Left ventricle myocardium superior (tissue), 1 donor: Measurements from ENCODE around the gene OBSCN. TPM values are rescaled to one million over a fixed set of nuclear protein-coding genes. Genes with fewer than 3 reads are reported as not detected.

Experiments
- ATAC-seq: fragments of 200-7000 bp; cut with Tn5 transposase; one replicate; pipeline ENCODE4 v1.9.1; 2020; ENCODE audit warnings: mild to moderate bottlenecking, moderate library complexity
- DNase-seq: peaks from one replicate; pipeline ENCODE4 v3.0.0-alpha.2; 2020
- intact Hi-C: fragments of 100-400 bp; cut with micrococcal nuclease; formaldehyde crosslinking; loops from one replicate; pipeline ENCODE4 v1.11.0; 2022
- total RNA-seq: library from RNA; stranded (reverse); fragmentation: NEBNext Ultra II Directional; extraction: Animal tissue kit (Norgen Biotek cat#: 25700); gene quantifications from one replicate; pipeline ENCODE4 v1.2.1, GENCODE V29; 2021
- donor health status: DM: no; HTN: yes; CAD: no; lungs with severe emphysema.

OBSCN gene
- total RNA-seq, 1 donor from 2014 or later: 316 TPM

DNA sequence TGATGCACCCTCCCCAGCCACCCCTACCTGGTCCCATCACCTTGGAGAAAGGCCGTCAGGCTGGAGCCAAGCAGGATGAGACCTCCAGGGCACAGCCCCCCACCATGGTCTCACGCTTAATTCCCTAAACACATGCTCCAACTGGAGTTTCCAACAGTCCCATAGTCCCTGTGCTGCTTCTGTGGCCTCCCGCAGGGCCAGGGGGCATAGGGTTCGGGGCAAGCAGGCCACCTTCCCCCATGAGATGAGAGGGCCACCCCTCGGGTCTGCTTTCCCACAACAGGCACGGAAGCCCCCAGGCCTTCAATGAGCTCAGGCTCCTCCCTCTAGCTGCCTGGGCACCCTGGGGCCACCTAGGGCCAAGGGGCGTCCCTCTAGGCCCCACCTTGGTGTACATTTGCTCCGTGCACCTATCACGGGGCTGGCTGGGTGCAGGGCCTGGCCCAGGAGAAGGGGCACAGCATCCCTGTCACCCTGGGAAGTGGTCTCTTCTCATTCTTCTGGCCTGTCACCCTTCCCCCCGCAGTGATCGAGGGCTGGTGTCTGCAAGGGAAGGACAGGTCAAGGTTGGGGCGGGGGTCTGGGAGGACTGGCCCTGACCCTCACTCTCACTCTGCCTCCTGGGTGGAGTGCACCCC is 156.3 kb downstream of the OBSCN start:
- intact Hi-C loops: no loop called here
- ATAC-seq (no peak), DNase-seq (peak; percentile 34)

DNA sequence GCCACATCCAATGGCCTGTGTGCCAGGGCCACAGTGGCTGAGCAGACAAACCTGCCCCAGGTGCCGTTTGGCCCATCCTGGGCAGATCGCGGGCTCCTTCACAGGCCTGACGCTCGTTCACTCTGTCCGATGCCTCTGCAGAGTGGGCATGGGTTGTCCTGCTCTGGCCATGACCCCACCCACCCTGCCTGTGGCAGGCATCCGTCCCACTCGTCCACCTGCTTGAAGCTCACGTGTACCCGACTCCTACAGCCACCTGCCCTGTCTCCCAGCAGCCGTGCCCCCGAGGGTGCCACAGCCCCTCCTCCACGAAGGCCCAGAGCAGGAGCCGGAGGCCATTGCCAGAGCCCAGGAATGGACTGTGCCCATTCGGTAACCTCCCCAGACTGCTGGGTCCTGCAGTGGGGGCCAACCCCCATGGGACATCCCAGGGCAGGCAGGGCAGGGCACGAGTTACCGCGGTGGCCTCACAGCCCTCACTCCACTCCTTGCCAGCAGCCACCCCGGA is 156.9 kb downstream of the OBSCN start:
- ATAC-seq (no peak), DNase-seq (peak; percentile 30)
- intact Hi-C loops: no loop called here

DNA sequence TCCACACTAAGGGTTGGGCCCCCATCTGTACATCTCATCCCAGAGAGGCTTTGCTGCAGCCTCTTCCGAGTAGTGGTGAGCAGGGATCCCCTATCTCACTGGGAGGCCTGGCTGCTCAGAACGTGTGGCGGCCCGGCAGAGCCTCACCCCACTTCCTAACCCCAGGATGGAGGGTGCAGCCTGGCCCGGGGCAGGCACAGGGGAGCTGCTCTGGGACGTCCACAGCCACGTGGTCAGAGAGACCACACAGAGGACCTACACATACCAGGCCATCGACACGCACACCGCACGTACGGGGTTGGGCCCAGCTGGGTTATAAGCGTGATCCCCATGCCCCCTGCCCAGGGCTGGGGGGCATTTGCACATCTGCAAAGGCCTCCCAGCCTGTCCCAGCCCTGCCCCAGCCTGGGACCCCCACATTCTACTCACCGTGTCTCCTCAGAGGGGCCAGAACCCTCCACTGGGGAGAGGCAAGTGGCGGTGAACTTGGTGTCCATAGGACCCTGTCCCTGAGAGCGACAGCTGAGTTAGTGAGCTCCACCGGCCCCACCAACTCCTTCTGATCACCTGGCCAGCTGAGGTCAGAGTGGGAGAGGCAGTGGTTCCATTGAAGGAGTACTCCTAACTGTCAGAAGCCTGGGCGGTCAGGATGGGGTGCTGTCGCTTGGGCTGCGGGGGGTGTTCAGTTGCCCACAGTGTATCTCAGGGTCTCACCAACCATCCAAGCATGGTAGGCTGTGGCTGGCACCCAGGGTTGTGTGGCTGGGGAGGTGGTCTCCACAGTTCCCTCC is 157.6 kb downstream of the OBSCN start:
- ATAC-seq: no peak
- intact Hi-C loops: no loop called here
- peak; percentile 30 for DNase-seq

DNA sequence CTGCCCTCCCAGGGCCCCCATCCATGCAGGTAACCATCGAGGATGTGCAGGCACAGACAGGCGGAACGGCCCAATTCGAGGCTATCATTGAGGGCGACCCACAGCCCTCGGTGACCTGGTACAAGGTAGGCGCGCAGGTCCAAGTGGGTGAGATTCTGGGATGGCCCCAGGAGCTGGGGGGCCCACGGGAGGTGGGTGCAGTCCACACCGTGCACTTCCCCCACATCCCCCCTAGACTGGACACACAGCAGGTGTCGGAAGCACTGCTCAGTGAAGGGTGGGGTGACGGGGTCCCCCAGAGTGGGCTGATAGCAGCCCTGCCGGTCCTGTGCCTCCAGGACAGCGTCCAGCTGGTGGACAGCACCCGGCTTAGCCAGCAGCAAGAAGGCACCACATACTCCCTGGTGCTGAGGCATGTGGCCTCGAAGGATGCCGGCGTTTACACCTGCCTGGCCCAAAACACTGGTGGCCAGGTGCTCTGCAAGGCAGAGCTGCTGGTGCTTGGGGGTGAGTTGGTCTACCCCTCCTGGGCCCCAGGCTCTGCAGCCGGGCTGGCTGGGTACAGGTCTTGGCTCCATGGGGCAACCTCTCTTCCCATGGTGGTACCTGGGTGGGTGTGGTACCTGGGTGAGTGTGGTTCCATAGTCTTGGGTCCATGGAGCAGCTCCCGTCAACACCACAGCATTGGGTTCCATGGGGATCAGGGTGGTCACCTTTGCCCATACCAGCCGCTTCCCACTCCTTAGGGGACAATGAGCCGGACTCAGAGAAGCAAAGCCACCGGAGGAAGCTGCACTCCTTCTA is 158.4 kb downstream of the OBSCN start:
- ATAC-seq (no peak), DNase-seq (peak; percentile 28)
- intact Hi-C loops: no loop called here

DNA sequence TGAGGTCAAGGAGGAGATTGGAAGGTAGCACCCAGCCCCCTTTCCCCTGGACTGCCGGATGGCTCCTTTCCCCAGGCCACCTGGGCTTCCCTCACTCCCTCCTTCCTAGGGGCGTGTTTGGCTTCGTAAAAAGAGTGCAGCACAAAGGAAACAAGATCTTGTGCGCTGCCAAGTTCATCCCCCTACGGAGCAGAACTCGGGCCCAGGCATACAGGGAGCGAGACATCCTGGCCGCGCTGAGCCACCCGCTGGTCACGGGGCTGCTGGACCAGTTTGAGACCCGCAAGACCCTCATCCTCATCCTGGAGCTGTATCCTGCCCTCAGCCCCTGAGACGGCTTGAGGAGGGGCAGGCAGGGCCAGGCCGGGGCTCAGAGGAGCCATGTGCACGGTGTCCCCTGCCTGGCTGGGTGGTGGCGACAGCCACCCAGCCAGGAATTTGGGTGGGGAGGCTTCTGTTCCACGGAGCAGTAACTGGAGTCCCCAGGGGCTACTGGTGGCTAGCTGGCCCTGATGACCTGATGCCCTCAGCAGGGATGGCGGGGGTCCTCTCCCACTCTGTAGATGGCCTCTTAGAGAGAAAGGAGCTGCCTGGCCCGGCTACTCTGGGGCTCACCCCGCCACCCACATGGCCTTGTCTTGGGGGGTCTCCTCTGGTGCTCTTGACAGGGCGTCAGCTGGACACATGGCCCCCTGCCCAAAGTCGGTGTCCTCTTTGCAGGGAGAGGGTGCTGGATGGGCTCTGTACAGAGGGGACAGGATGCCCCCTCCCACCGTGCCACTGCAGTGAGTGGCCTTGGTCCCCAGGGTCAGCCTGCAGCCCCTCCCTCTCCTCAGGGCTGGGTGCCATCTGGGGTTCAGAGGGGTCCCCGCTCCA is 159.3 kb downstream of the OBSCN start:
- no peak for ATAC-seq
- DNase-seq: peak; percentile 31
- intact Hi-C loops: no loop called here

DNA sequence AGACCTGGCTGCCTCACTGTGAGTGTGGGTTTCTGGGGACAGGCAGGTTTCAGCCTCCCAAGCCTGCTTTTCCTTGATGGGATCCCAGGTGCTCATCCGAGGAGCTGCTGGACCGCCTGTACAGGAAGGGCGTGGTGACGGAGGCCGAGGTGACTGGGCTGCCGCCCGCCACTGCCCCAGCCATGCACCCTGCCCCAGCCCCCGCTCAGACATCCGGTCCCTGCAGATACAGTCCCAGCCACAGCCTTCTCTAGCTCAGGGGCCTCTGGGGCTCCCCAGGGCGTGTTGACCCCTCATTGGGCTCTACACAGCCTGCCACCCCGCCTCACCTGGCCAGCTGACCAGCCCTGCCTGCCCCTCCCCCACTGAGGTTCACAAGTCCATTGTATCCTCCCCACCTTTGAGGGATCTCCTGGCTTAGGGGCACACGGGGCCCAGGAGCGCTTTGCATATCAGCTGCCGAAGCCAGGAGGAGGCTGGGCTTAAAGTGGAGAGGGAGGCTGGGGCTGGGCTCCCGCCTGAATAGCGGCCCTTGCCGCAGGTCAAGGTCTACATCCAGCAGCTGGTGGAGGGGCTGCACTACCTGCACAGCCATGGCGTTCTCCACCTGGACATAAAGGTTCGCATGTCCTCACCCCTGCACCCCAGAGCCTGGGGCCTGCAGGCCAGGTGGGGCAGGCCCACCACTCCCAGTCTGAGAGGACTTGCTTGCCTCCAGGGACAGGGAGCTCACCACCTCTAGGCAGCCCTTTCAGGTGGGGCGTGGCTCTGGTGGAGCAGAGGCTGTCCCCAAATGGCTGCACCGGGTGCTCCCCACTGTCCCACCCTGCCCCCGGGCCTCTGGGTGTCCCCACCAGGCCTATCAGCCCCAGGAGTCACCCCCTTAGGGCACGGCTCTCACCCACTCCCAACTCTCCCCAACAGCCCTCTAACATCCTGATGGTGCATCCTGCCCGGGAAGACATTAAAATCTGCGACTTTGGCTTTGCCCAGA is 160.3 kb downstream of the OBSCN start:
- DNase-seq (peak; percentile 63), ATAC-seq (peak; percentile 14)
- intact Hi-C loops: no loop called here

DNA sequence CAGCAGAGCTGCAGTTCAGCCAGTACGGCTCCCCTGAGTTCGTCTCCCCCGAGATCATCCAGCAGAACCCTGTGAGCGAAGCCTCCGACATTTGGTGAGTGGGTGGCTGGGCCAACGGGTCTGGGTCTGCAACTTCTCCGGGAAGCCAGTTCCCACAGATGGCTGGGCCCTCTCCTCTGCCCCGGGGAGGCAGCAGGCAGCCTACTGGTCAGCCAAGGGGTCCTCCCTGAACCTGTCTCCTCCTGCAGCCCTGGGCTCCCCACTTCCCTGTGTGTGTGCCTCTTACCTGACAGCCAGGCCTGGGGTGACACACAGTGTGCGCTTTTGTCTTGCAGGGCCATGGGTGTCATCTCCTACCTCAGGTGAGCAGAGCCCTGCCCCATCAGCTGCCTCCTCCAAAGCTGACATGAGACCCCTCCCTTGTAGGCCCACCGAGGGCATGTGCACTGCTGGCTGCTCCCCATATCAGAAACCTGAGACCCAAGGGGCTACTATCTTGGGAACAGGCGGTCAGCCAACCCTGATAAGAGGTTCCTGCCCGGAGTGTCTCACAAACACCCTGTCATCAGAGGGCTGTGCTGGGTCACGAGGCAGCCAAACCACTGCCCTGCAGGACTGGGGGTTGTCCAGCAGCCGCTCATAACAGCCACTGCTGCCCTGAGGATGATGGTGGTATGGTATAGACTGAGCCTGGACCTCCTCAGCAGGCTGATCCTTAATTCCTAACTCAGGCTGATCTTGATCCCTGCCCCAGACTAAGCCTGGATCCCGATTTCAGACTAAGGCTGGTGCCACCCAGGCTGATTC is 161.2 kb downstream of the OBSCN start:
- DNase-seq (peak; percentile 87), ATAC-seq (peak; percentile 62)
- intact Hi-C loops: no loop called here

DNA sequence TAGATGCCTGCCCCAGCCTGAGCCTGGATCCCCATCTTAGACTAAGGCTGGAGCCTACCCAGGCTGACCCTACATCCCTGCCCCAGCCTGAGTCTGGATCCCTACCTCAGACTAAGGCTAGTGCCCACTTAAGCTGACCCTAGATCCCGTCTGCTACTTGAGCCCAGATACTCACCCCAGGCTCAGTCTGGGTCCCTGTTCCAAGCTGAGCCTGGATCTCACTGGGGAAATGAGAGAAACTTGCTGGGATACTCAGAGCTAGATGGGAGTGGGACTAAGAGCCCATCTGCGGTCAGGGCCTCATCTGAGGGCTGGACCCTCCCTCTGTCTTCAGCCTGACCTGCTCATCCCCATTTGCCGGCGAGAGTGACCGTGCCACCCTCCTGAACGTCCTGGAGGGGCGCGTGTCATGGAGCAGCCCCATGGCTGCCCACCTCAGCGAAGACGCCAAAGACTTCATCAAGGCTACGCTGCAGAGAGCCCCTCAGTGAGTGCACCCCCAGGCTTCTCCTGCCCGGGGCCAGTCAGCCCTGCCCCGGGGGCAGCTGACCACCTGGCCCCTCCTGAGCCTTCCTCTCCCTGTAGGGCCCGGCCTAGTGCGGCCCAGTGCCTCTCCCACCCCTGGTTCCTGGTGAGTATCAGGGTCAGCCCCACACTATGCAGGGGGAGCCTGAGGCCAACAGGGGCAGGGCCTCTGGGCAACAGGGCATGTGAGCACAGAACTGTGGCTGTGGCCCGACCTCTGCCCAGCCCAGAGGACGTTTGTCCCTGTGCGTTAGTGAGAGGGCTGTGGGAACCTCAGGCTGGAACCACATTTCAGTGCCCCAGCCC is 162.0 kb downstream of the OBSCN start:
- ATAC-seq (peak; percentile 40), DNase-seq (peak; percentile 77)
- intact Hi-C loops: no loop called here

DNA sequence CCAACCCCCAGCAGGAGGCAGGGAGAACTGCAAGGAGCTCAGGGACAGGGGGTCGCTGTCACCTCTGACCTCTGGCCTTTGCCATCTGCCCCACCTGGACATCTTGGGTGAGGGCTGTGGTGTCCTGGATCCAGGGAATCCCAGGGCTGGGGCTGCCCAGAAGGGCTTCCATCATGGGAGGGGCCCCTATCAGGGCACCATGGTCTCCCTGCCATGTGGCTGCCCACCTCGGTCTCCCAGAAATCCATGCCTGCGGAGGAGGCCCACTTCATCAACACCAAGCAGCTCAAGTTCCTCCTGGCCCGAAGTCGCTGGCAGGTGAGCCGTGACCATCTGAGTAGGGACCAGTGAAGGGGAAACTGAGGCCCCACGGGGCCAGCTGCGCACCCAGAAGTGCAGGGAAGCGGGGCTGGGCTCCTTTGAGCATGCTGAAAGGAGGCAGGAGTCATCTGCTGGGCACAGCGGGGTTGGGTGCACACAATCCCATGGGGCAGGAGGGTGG is 162.6 kb downstream of the OBSCN start:
- intact Hi-C loops: no loop called here
- ATAC-seq: no peak
- DNase-seq: no peak

DNA sequence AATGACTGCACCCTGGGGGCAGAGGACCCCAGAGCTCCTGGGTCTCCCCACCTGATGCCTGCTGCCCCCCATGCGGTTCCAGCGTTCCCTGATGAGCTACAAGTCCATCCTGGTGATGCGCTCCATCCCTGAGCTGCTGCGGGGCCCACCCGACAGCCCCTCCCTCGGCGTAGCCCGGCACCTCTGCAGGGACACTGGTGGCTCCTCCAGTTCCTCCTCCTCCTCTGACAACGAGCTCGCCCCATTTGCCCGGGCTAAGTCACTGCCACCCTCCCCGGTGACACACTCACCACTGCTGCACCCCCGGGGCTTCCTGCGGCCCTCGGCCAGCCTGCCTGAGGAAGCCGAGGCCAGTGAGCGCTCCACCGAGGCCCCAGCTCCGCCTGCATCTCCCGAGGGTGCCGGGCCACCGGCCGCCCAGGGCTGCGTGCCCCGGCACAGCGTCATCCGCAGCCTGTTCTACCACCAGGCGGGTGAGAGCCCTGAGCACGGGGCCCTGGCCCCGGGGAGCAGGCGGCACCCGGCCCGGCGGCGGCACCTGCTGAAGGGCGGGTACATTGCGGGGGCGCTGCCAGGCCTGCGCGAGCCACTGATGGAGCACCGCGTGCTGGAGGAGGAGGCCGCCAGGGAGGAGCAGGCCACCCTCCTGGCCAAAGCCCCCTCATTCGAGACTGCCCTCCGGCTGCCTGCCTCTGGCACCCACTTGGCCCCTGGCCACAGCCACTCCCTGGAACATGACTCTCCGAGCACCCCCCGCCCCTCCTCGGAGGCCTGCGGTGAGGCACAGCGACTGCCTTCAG is 163.3 kb downstream of the OBSCN start:
- DNase-seq (peak; percentile 92), ATAC-seq (peak; percentile 47)
- intact Hi-C loops: no loop called here

DNA sequence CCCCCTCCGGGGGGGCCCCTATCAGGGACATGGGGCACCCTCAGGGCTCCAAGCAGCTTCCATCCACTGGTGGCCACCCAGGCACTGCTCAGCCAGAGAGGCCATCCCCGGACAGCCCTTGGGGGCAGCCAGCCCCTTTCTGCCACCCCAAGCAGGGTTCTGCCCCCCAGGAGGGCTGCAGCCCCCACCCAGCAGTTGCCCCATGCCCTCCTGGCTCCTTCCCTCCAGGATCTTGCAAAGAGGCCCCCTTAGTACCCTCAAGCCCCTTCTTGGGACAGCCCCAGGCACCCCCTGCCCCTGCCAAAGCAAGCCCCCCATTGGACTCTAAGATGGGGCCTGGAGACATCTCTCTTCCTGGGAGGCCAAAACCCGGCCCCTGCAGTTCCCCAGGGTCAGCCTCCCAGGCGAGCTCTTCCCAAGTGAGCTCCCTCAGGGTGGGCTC is 163.9 kb downstream of the OBSCN start:
- ATAC-seq (no peak), DNase-seq (no peak)
- intact Hi-C loops: no loop called here

DNA sequence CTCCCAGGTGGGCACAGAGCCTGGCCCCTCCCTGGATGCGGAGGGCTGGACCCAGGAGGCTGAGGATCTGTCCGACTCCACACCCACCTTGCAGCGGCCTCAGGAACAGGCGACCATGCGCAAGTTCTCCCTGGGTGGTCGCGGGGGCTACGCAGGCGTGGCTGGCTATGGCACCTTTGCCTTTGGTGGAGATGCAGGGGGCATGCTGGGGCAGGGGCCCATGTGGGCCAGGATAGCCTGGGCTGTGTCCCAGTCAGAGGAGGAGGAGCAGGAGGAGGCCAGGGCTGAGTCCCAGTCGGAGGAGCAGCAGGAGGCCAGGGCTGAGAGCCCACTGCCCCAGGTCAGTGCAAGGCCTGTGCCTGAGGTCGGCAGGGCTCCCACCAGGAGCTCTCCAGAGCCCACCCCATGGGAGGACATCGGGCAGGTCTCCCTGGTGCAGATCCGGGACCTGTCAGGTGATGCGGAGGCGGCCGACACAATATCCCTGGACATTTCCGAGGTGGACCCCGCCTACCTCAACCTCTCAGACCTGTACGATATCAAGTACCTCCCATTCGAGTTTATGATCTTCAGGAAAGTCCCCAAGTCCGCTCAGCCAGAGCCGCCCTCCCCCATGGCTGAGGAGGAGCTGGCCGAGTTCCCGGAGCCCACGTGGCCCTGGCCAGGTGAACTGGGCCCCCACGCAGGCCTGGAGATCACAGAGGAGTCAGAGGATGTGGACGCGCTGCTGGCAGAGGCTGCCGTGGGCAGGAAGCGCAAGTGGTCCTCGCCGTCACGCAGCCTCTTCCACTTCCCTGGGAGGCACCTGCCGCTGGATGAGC is 164.5 kb downstream of the OBSCN start:
- ATAC-seq (no peak), DNase-seq (peak; percentile 71)
- intact Hi-C loops: no loop called here

DNA sequence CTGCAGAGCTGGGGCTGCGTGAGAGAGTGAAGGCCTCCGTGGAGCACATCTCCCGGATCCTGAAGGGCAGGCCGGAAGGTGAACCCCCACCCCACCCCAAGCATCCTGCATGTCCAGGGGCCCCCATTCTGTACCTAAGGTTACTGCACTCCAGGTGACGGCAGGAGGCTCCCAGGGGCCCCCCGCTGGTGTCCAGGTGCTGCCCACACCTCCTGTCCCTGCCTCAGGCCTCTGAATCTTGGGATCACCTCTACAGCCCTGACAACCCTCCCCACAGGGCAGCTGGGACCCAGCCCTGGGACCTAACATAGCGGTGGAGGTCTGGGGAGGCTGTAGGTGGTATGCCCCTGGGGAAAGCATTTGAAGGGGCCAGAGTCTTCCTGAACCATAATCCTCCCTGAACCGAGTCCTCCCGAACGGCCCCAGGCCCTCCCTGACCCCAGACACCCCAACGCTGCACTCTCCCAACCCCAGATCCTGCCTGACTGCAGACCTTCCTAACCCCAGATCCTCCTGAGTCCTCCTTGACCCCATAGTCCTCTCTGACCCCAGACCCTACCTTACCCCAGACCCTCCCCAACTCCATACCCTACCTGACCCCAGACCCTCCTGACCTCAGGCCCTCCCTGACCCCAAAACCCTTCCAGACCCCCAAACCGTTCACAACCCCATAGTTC is 165.3 kb downstream of the OBSCN start:
- no peak for DNase-seq
- no peak for ATAC-seq
- intact Hi-C loops: no loop called here
